Measurements from ENCODE around the gene XPOT. TPM values are rescaled to one million over a fixed set of nuclear protein-coding genes. Genes with fewer than 3 reads are reported as not detected.

Gene XPOT
- total and polyA plus RNA-seq, 2 of the 4 experiments (the other 2 are of a cell fraction), result 40.9 to 80.8 TPM

GRCh38 chr12:64473176-64473575 is 69.0 kb downstream of the XPOT start:
- no peaks in the 10 kb centered on the region for H3K27me3 ChIP-seq (ENCODE audit: control insufficient read depth, insufficient read depth, low read length)
- no peak overlapping the region for H3K14ac ChIP-seq (replicated peaks; ENCODE audit: low read depth, low read length)
- no peak overlapping the region for H3K18ac ChIP-seq (ENCODE audit: low read depth, low read length)
- no peak overlapping the region for H2AFZ ChIP-seq (replicated peaks; ENCODE audit: low read length, poor library complexity)
- ATAC-seq (ENCODE audit: low read depth), result no peak
- no peak overlapping the region for H3K4me2 ChIP-seq (ENCODE audit: low read depth, low read length)
- dilution Hi-C loops (cut with HindIII; ENCODE audit: low sequenced_read_pairs, unreplicated experiment) (no loop called here), intact Hi-C loops (cut with micrococcal nuclease) (no loop called here), in situ Hi-C loops (cut with MboI; ENCODE audit: low sequenced_read_pairs) (no loop called here)
- no TSS peak for BruUV-seq (replicated peaks)
- no peaks in the 10 kb centered on the region for H3K4me1 ChIP-seq (ENCODE audit: control insufficient read depth, insufficient read depth, low read length)
- no peak overlapping the region for H4K8ac ChIP-seq (ENCODE audit: low read depth in 2 of 2, low read length in 2 of 2)
- H3K79me1 ChIP-seq (ENCODE audit: low read depth in 1 of 2, low read length in 2 of 2), result peaks cover 28 to 42% of the 10 kb centered on the region in 2 experiments
- TF ChIP-seq CEBPB (IDR thresholded peaks at IDR 0.05; ENCODE audit: low read depth, low read length) (no peak), BHLHE40 (IDR thresholded peaks at IDR 0.05; ENCODE audit: low read depth, low read length) (no peak), USF2 (IDR thresholded peaks at IDR 0.05; ENCODE audit: low read depth, low read length) (no peak), FOS (IDR thresholded peaks at IDR 0.05; ENCODE audit: low read depth, low read length) (no peak), RCOR1 (IDR thresholded peaks at IDR 0.05; ENCODE audit: insufficient replicate concordance, low read length) (no peak), MXI1 (IDR thresholded peaks at IDR 0.05; ENCODE audit: borderline replicate concordance, low read depth, low read length) (no peak), CHD1 (IDR thresholded peaks at IDR 0.05; ENCODE audit: low read depth, low read length) (no peak), MAZ (IDR thresholded peaks at IDR 0.05; ENCODE audit: borderline replicate concordance, low read depth, low read length) (no peak), RAD21 (IDR thresholded peaks at IDR 0.05; ENCODE audit: low read length) (no peak), CTCF (conservative IDR thresholded peaks at IDR 0.05; ENCODE audit: low read depth, low read length) (no peak), ELK1 (IDR thresholded peaks at IDR 0.05; ENCODE audit: borderline replicate concordance, low read depth, low read length) (no peak), RFX5 (IDR thresholded peaks at IDR 0.05; ENCODE audit: low read depth, low read length) (no peak), SMC3 (IDR thresholded peaks at IDR 0.05; ENCODE audit: low read depth, low read length) (no peak), MAFK (IDR thresholded peaks at IDR 0.05; ENCODE audit: low read depth, low read length) (no peak), POLR2A (IDR thresholded peaks at IDR 0.05; ENCODE audit: low read depth, low read length) (no peak), NFE2L2 (IDR thresholded peaks at IDR 0.05; ENCODE audit: low read depth, low read length) (no peak)
- ChIA-PET POLR2A (ENCODE audit: unreplicated experiment) (no interaction called here), CTCF (no interaction called here)
- H4K5ac ChIP-seq (ENCODE audit: low read depth, low read length), result no peak overlapping the region
- H3K9ac ChIP-seq (ENCODE audit: low read depth, low read length), result no peak overlapping the region
- no peak overlapping the region for H3K56ac ChIP-seq (ENCODE audit: extremely low read depth, insufficient read depth, low read length)
- no peak overlapping the region for H3K4ac ChIP-seq (ENCODE audit: low read depth, low read length)
- H3K9me1 ChIP-seq (ENCODE audit: insufficient read depth, low read length), result peaks cover 14% of the 10 kb centered on the region
- H3K9me3 ChIP-seq (ENCODE audit: control insufficient read depth, insufficient read depth, low read length), result peaks cover 3% of the 10 kb centered on the region; the same call in 1 of the 2 replicates
- H3K23ac ChIP-seq (ENCODE audit: low read depth, low read length), result no peak overlapping the region
- no peak overlapping the region for H2AK5ac ChIP-seq (ENCODE audit: low read depth, low read length)
- no peak overlapping the region for H2BK15ac ChIP-seq (ENCODE audit: low read depth, low read length)
- H2BK5ac ChIP-seq (ENCODE audit: low read depth, low read length, poor library complexity, severe bottlenecking), result no peak overlapping the region
- H3K27ac ChIP-seq (ENCODE audit: insufficient read depth, low read length), result no peak overlapping the region
- H2AK9ac ChIP-seq (replicated peaks; ENCODE audit: low read depth, low read length, poor library complexity), result no peak overlapping the region
- no peak overlapping the region for H3K4me3 ChIP-seq (ENCODE audit: insufficient read depth, low read depth, low read length)
- no peak overlapping the region for H2BK120ac ChIP-seq (ENCODE audit: low read depth, low read length)
- peaks cover 38% of the 10 kb centered on the region for H3K36me3 ChIP-seq (ENCODE audit: control insufficient read depth, insufficient read depth, low read length)
- no peak for DNase-seq
- H4K20me1 ChIP-seq (ENCODE audit: insufficient read depth, low read length), result 0 out of 2 replicates have a peak, but pooled peaks cover 3% of the 10 kb centered on the region
- 100% methylated on average over 1 of the region's 2 CpGs; no CpG with 5 or more reads in 1 of the 2 experiments for WGBS, 2 experiments (ENCODE audit: extremely low coverage in 2 of 2, insufficient read length in 1 of 2)
- H4K91ac ChIP-seq (ENCODE audit: insufficient read depth, low read depth, low read length), result no peak overlapping the region
- no peak overlapping the region for H2BK20ac ChIP-seq (ENCODE audit: low read depth, low read length)
